Suprapubic skin (tissue), 4 donors: ENCODE data around the gene PKN2.

Experiments used
- EP300 ChIP-seq: sonication (generic); formaldehyde crosslinking; IDR thresholded peaks from one replicate; pipeline ENCODE4 v1.6.1; 2017; ENCODE audit warnings: antibody characterized with exemption
- POLR2A ChIP-seq, 2 donors: fragments of 450-650 bp; IDR thresholded peaks; one replicate each; pipeline ENCODE4 v1.6.1; 2017; ENCODE audit warnings: antibody characterized with exemption in 2 of 2, mild to moderate bottlenecking in 2 of 2, moderate library complexity in 2 of 2
- POLR2AphosphoS5 ChIP-seq, 3 donors: sonication (generic); formaldehyde crosslinking; IDR thresholded peaks; one replicate each; pipeline ENCODE4 v1.6.1; 2017; ENCODE audit warnings: antibody characterized with exemption in 3 of 3
- TF ChIP-seq, protein P1 (sequence below), 2 donors: fragments of 200-600 bp in 1 of 2; fragments of 450-650 bp in 1 of 2; sonication (generic) in 1 of 2; IDR thresholded peaks; one replicate each; pipeline ENCODE4 v1.5.1; 2016 to 2019; ENCODE audit warnings: antibody characterized with exemption in 2 of 2, mild to moderate bottlenecking in 1 of 2, moderate library complexity in 1 of 2

DNA sequence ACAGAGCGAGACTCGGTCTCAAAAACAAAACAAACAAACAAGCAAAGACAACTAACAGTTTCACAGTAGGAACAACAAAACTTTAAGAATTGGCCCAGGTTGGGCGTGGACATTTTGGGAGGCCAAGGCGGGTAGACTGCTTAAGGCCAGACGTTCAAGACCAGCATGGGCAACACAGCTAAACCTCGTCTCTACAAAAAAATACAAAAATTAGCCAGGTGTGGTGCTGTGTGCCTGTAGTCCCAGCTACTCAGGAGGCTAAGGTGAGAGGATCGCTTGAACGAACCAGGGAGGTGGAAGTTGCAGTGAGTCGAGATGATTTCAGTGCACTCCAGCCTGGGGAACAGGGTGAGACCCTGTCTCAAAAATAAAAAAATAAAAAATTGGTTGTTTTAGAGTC lies 193.8 kb downstream of the PKN2 start:
- TF ChIP-seq, protein P1, sequence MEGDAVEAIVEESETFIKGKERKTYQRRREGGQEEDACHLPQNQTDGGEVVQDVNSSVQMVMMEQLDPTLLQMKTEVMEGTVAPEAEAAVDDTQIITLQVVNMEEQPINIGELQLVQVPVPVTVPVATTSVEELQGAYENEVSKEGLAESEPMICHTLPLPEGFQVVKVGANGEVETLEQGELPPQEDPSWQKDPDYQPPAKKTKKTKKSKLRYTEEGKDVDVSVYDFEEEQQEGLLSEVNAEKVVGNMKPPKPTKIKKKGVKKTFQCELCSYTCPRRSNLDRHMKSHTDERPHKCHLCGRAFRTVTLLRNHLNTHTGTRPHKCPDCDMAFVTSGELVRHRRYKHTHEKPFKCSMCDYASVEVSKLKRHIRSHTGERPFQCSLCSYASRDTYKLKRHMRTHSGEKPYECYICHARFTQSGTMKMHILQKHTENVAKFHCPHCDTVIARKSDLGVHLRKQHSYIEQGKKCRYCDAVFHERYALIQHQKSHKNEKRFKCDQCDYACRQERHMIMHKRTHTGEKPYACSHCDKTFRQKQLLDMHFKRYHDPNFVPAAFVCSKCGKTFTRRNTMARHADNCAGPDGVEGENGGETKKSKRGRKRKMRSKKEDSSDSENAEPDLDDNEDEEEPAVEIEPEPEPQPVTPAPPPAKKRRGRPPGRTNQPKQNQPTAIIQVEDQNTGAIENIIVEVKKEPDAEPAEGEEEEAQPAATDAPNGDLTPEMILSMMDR (IDR thresholded peaks at IDR 0.05): no peak
- TF ChIP-seq EP300 (no peak), POLR2A (IDR thresholded peaks at IDR 0.05) (no peak), POLR2AphosphoS5 (IDR thresholded peaks at IDR 0.05) (no peak)
